Stimulated activated CD8-positive, alpha-beta memory T cell treated with anti-CD3 and anti-CD28 coated beads, Interleukin-12 subunit alpha, Interleukin-12 subunit beta, amount 100 ng/mL, for 4 hours (primary cell): ENCODE results near the gene ZNF366.

Experiments used
- DNase-seq: peaks from one replicate; pipeline ENCODE4 v3.0.0-alpha.2; 2020; ENCODE audit warnings: low read depth

The ZNF366 gene

GRCh38 chr5:72519111-72519510 lies 11.9 kb upstream of the ZNF366 start:
- DNase-seq: no peak

DNA sequence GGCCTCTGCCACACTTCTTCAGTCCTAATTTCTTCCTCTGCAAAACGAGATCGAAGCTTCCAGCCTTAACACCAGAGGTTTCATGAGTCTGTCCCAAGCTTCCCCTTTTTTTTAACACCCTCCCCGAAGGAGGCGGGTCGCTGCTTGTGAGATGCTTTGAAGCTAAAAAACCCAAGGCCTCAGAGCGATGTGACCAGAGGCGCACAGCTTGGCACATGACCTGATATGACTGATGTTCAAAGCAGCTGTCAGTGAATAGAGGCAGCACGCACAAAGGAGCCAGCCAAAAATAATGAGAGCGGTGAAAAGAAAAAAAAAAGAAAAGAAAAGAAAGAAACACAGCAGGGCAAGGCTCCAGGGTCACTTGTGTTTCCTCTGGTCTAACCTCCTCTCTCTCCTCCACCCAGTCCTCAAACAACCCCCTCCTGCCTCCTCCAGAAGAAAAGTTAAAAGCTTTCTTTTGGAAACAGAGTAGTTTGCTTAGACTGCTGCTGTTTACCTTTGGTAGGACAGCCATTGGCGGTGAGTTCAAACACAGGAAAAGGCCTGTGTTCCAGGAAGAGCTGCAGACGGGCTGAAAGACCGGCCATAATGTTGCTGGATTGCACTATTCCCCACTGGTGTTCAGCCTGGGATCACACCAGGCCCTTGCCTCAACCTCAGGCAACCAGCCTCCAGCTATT lies 10.9 kb upstream of the ZNF366 start:
- no peak for DNase-seq

- no peak for DNase-seq
These were observed 9.7 kb upstream of the ZNF366 start for GRCh38 chr5:72516916-72517315.

DNA sequence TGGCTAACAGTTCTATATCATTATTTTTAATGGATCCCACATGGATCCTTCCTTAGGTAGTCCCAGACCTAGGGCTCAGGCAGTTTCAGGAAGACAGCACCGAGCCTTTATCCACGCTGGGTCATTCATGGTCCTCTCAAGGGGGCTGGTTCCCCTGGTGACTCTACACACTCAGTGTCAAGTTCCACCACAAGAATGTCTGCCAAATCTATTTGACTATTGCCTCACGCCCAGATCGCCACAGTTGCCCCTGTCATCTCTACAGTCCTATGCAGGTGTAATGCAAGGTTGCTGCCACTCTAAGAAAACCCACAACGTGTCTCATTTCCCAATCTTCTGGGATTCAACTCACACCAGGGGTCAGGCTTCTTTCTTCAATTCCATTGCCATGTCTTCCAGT lies 8.0 kb upstream of the ZNF366 start:
- no peak for DNase-seq

- no peak for DNase-seq
These were observed 5.3 kb upstream of the ZNF366 start for GRCh38 chr5:72512593-72512860.

DNA sequence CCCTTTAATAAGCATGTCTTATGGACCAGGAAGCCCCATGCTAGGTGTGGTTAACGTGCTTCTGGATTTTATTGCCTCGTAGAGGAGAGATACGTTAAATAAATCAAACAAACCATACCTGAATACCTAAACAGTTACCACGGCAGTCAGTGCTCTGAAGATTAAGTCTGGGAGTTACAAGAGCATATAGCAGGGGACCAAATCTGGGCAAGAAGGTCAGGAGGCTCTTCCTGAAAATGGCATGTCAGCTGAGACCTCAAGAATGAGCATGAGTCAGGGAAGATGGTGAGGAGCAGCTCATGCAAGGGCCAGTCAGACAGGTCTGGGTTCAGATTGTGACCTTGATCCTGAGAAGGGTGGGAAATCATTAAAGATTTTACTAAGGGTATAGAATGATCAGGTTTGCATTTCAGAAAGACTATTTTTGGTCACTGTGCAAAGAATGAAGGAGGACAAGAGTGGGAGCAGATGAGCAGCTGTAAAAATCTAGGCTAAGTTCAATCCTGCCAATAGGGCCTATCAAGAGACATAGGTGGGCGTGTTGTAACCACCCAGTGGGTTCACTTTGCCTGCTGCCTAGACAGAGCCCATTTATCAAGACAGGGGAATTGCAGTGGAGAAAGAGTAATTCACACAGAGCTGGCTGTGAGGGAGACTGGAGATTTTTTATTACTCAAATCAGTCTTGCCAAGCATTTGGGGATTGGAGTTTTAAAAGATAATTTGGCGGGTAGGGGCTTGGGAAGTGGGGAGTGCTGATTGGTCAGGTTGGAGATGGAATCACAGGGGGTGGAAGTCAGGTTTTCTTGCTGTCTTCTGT lies 4.8 kb upstream of the ZNF366 start:
- DNase-seq: no peak

GRCh38 chr5:72511366-72511765 lies 4.2 kb upstream of the ZNF366 start:
- no peak for DNase-seq

- DNase-seq: no peak
These were observed 3.5 kb upstream of the ZNF366 start for GRCh38 chr5:72510610-72511181.

GRCh38 chr5:72509401-72509800 lies 2.2 kb upstream of the ZNF366 start:
- DNase-seq: no peak

DNA sequence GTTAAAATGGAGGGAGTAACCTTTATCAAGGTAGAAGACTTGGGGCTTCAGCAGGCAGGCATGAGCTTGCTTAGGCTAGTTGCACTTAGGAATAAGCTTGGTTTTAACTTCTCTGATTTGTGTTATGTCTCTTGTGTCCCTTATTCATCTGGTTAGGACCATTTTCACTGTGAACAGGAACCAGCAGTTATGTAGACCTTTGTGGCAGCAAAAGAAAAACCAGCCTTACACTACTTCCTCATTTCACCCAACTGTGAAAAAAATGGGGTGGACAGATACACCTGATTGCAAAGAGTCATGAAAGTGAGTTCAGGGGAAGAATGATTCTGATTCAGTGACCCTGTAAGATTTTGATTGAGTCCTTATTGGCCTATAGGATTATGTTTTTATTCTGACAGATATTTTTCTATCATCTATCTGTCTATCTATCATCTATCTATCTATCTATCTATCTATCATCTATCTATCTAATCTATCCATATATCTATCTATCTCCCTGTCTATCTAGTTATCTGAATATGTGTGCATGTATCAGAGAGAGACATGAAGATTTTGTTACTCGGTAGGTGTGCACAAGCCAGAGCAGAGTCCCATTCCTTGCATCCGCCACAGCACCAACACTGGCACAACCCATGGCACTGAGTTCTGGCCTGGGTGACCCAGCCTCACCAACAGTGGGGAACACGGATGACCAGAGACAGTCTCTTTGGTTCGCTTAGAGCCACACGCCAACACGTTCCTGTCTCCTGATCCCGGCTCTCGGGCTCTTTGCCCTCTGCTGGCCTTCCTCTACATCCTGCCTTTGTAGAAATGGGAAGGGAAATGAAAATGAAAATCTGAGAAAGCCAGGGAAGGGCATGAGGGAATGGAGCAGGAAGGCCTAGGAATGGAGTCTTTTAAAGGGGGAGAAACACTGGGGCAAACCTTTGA lies 1.3 kb upstream of the ZNF366 start:
- no peak for DNase-seq

GRCh38 chr5:72507907-72508238 lies 663 bp upstream of the ZNF366 start:
- no peak for DNase-seq

DNA sequence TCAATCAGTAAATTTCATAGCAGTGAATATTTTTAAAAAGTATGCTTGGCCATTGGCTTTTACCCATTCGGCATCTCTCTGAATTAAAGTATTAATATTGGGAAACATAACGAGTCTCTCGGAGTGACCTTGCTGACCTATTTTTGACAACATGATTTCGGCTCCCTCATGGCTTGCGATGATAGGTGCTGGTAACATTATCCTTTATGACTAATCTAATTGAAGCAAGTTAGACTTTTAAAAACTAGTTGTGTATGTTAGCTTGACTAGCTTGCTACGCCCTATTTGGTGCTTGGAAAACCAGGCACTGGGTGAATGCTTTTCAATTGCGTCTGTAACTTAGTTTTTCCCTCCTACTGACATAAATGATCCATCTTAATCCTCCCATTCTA lies 1.1 kb downstream of the ZNF366 start:
- DNase-seq: no peak

DNA sequence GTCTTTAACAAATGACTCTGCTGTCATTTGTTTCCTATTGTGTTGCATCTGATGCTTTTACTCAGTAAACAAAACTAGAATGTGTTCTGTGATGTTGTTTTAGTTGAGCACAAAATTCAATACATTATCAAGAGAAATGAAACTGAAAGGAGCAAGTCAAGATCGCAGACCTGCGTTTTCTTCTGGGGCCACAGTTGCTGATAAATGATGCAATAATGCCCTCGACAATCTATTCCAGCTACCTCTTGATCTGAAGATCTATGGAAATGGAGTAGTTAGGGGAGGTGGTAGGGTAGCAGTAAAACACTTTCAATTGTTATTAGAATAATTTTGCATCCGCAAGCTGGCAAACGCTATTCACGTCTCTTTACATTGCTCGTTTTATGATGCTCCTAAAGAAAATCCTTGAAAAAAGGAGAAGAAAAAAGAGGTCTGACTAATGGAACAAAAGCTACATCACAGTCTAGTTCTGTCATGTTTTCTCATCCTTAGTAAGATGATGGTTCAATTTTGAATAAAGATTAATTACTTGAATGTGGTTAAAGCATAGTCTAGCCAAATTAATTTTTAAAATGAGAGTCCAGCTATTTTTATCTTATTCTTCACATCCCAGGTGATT lies 1.6 kb downstream of the ZNF366 start:
- DNase-seq: no peak

DNA sequence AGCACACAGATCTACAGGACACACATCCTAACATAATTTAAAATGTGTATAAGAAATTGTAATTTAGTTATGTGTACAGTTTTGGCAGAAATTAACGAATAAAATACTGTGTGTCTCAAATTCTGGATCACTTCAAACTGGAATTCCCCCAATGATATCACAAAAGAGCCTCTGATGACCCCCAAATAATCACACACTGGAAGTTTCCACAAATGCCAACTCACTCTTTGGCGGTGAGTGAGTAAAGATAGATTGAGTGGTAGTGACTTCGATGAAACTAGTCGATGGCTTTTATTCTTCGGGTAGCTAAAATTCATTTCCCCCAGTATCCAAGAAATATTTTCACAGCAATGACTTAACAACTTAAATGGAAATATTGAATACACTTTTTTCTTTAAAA lies 2.2 kb downstream of the ZNF366 start:
- DNase-seq: no peak

DNA sequence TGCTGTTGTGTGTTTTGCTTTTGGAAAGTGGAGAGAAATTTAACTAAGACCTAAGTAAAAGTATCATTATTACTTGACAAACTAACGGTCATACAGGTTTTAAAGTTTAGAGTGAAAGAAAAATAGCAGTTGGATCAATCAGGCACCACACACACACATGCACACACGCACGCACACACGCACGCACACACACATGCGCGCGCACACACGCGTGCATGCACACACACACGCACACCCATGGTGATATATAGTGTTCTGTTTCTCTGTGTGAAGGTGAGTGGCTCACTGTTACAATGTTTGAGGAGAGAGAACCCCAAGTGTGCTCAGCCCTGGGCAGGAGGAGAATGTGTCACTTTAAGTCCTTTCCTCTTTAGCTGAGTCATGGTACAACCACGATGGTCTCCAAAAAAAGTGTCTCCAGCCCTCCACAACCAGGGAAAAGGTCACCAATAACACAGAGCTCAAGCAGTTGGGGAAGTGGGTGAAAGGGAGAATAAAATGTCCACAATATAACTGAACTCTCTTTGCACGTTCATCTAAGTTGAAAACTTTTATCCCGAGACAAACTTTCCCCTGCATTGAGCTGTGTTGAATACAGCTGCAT lies 3.2 kb downstream of the ZNF366 start:
- no peak for DNase-seq

GRCh38 chr5:72501488-72501887 lies 5.7 kb downstream of the ZNF366 start:
- no peak for DNase-seq

DNA sequence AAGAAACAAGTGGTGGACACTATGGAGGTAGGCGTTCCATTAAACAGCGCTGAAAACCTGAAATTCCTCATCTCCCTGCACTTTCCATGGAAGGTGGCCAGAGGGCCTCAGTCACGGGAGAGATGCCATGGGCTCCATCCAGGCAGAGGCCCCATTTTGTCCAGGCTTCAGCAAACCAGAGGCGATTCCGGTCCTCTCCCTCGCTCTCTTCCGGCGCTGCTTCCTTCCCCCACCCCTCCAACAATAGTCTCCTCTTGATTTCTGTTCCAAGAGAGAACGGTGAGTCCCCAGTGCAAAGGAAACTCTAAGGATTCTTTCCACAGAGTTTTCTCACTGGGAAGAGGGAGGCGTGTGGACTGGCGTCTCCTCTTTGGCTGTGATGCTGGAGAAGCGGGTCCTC lies 7.5 kb downstream of the ZNF366 start:
- no peak for DNase-seq

GRCh38 chr5:72499090-72499489 lies 8.1 kb downstream of the ZNF366 start:
- DNase-seq: no peak

DNA sequence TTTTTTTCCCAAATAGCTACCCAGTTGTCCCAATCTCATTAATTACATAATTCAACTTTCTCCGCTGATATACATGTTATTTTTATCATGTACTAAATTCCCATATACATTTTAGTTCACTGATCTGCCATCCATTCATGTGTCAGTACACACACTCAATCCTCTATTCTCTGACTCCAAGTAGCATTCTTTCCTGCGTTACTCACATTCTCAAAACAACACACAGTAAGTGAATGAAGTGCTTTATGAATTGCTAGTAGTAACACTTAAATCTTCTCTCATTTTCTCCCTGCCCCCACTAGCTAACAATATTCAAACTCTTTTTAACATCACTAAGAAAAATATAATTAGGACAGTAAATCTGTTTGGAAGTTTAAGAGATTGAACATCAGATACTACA lies 8.9 kb downstream of the ZNF366 start:
- DNase-seq: no peak

GRCh38 chr5:72497823-72498222 lies 9.4 kb downstream of the ZNF366 start:
- DNase-seq: no peak

DNA sequence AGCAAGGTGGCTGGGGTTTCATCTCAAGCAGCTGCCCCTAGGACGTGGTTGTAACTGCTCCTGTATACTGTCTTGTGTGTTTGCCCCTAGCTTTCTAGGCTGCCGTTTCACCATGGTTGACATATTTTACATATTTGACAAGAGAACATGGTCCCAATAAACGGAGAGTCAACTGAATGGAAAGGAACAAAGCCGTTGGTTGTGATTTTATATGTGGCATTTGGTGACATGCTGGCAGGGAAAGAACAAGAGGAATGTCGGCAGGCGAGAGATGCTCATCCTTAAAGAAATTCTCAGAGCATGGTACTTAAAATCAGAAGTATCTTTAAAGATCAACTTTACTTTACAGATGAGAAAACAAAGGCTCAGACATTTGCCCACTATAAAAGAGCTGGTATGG lies 11.8 kb downstream of the ZNF366 start:
- no peak for DNase-seq

DNA sequence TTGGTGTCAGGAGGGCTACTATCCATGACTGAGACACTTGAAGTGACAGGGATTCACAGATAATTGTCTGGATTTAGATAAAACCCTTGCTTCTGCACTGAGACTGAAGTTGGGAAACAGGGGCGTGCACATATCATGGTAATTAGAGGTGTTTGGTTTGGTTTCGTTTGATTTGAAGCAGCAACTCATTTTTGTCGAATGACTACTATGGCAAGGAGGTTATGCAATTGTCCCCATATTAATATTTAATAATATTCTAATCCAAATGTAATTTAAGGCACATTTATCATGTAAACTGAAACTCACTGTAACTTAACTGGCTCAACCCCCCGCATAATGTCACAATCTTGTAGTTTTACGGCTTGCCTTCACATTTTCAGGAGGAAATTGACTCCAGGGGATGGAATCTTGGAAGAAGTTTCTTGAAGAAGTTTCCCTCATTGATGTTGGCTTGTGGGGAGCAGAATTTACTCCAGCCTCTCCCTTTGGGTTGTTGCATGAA lies 12.5 kb downstream of the ZNF366 start:
- DNase-seq: no peak
